Lung (tissue), 12 donors: ENCODE results near the gene NRP2. TPM values are rescaled to one million over a fixed set of nuclear protein-coding genes. Genes with fewer than 3 reads are reported as not detected.
A peak's percentile ranks its signal among the peaks of the same experiment; 100 is the strongest.

Source experiments
- ATAC-seq: fragments of 200-7000 bp; cut with Tn5 transposase; one replicate; pipeline ENCODE4 v1.9.1; 2020; ENCODE audit warnings: moderate number of reproducible peaks; ENCODE audit not compliant: insufficient read depth, low FRiP score
- DNase-seq, 3 donors: peaks; one replicate each; pipeline ENCODE4 v3.0.0-alpha.2; 2013 to 2017
- H3K27ac ChIP-seq, 2 donors: one replicate each; pipeline ENCODE4 v1.5.1; 2013; ENCODE audit warnings: mild to moderate bottlenecking in 2 of 2, moderate library complexity in 2 of 2, control low read depth in 1 of 2, inconsistent platforms in 1 of 2, low read depth in 1 of 2, low read length in 1 of 2
- H3K27me3 ChIP-seq, 3 donors: one replicate each; pipeline ENCODE4 v1.5.1; 2013; ENCODE audit warnings: low read length in 2 of 3; ENCODE audit not compliant: control insufficient read depth in 3 of 3, insufficient read depth in 3 of 3
- H3K36me3 ChIP-seq, 4 donors: one replicate each; pipeline ENCODE4 v1.5.1; 2013; ENCODE audit warnings: low read length in 4 of 4, mild to moderate bottlenecking in 1 of 4, moderate library complexity in 1 of 4; ENCODE audit not compliant: control insufficient read depth in 4 of 4, insufficient read depth in 4 of 4
- H3K4me1 ChIP-seq, 5 donors: one replicate each; pipeline ENCODE4 v1.5.1; 2013; ENCODE audit warnings: low read length in 5 of 5, mild to moderate bottlenecking in 2 of 5, moderate library complexity in 1 of 5; ENCODE audit not compliant: control insufficient read depth in 5 of 5, insufficient read depth in 5 of 5
- H3K4me3 ChIP-seq: one replicate; pipeline ENCODE4 v1.5.1; 2013; ENCODE audit warnings: mild to moderate bottlenecking, control low read depth, moderate library complexity
- H3K9ac ChIP-seq, 2 donors: one replicate each; pipeline ENCODE4 v1.5.1; 2013; ENCODE audit warnings: low read length in 2 of 2, control low read depth in 1 of 2; ENCODE audit not compliant: insufficient read depth in 1 of 2
- H3K9me3 ChIP-seq, 4 donors: one replicate each; pipeline ENCODE4 v1.5.1; 2013; ENCODE audit warnings: low read length in 3 of 4, mild to moderate bottlenecking in 1 of 4, moderate library complexity in 1 of 4; ENCODE audit not compliant: control insufficient read depth in 4 of 4, insufficient read depth in 3 of 4
- CTCF ChIP-seq: IDR thresholded peaks from 2 replicates; pipeline ENCODE4 v1.5.1; 2012; ENCODE audit warnings: mild to moderate bottlenecking; ENCODE audit errors: control extremely low read depth, extremely low read depth
- WGBS, 2 donors: extraction: QIAGEN DNeasy Blood & Tissue Kit; methylation state at CpG; one replicate each; pipeline ENCODE4 v1.1.7; 2013; 5-methylcytosine and 5-hydroxymethylcytosine counted together
- polyA plus RNA-seq, 2 donors: library from polyadenylated mRNA; stranded (reverse); fragments of 200-250 nt; gene quantifications; one replicate each; pipeline ENCODE4 v1.2.1, GENCODE V29; 2013
- total RNA-seq, 2 donors: library from RNA; depleted of rRNA in 1 of 2; stranded (reverse); fragments of >200 nt in 1 of 2; gene quantifications; one replicate each; pipeline ENCODE4 v1.2.1, GENCODE V29; 2014 to 2021
- donor health status: control.
- donor health status: control.
- donor health status: Bipolar disorder and iron deficiency.
- donor health status: healthy.
- donor health status: DM: yes; HTN: yes; CAD: no.

Gene NRP2
- total and polyA plus RNA-seq, 4 donors: 20.4 to 125 (median 63.2) TPM

GRCh38 chr2:205702576-205702975 is 20.3 kb downstream of the NRP2 start:
- Histone ChIP-seq H3K36me3 (peaks cover 0 to 12% (median 6%) of the 10 kb centered on the region in 4 donors), H3K4me1 (peaks cover 1 to 35% (median 12%) of the 10 kb centered on the region in 5 donors), H3K27ac (peak overlapping the region in 1 of 2 donors; percentile 5), H3K4me3 (no peak overlapping the region), H3K9ac (no peak overlapping the region), H3K27me3 (no peaks in the 10 kb centered on the region), H3K9me3 (no peaks in the 10 kb centered on the region)
- TF ChIP-seq CTCF: no peak
- DNase-seq (no peak), ATAC-seq (no peak)
- 45 to 63% methylated on average over 1 of the region's 1 CpG for WGBS, 2 donors

GRCh38 chr2:205703471-205704126 is 21.3 kb downstream of the NRP2 start:
- H3K27ac ChIP-seq: peak overlapping the region in 1 of 2 donors; percentile 43
- H3K27me3 ChIP-seq: no peaks in the 10 kb centered on the region
- peaks cover 6 to 44% (median 12%) of the 10 kb centered on the region in 5 donors for H3K4me1 ChIP-seq
- WGBS, 2 donors: 80 to 82% methylated on average over 8 of the region's 8 CpGs
- ATAC-seq (no peak), DNase-seq (no peak)
- H3K9ac ChIP-seq: peak overlapping the region in 1 of 2 donors; percentile 44
- no peak overlapping the region for H3K4me3 ChIP-seq
- peaks cover 0 to 8% (median 5%) of the 10 kb centered on the region in 4 donors for H3K36me3 ChIP-seq
- TF ChIP-seq CTCF: no peak
- H3K9me3 ChIP-seq: no peaks in the 10 kb centered on the region

DNA sequence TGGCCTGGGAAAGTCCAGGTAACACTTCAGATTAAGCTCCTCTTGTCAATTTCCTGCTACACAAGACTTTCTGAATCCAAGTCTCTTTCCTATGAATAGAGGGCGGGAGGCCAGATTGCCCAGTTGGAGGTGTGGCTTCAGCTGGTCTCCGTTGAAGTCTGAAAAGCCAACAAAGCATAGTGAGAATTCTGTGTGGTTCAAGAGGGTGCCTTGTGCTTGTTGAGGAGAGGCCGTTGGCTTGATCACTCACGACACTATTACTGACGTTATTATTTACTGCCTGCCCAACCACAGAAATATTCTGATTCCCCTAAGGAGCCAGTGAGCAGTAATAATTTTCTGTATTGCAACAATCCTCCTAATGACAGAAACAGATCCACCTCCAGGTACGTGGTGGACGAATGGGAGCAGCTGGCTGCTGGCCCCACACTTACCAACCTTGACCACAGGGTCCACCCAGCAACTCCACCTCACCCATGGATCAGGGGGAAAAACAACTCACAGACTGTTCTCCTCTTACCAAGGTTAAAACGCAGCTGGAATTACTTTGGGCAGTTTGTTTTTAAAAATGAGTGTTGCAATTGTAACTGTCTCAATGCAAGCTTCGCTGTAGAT is 21.9 kb downstream of the NRP2 start:
- ATAC-seq (peak; percentile 9), DNase-seq (peak; percentile 62 to 78 (median 62))
- 66 to 80% methylated on average over 9 of the region's 9 CpGs for WGBS, 2 donors
- no peak overlapping the region for H3K9ac ChIP-seq
- peaks cover 0 to 8% (median 5%) of the 10 kb centered on the region in 4 donors for H3K36me3 ChIP-seq
- peaks cover 6 to 49% (median 12%) of the 10 kb centered on the region in 5 donors for H3K4me1 ChIP-seq
- peak overlapping the region; percentile 40 to 61 for H3K27ac ChIP-seq
- H3K4me3 ChIP-seq: no peak overlapping the region
- H3K27me3 ChIP-seq: no peaks in the 10 kb centered on the region
- no peak for TF ChIP-seq CTCF
- H3K9me3 ChIP-seq: no peaks in the 10 kb centered on the region
